Aorta (tissue), 5 donors: ENCODE measurements around the gene CTF1. TPM values are rescaled to one million over a fixed set of nuclear protein-coding genes. Genes with fewer than 3 reads are reported as not detected.
"Not testable (repeated sequence)": the region's sequence is repeated elsewhere in the genome, so short reads cannot be mapped to it uniquely, and the experiment has no call there.

Experiments
- ATAC-seq: fragments of 200-7000 bp; cut with Tn5 transposase; one replicate; pipeline ENCODE4 v1.9.1; 2022; ENCODE audit warnings: moderate library complexity; ENCODE audit not compliant: low FRiP score
- DNase-seq, 2 donors: peaks; one replicate each; pipeline ENCODE4 v3.0.0-alpha.2; 2020
- H3K27ac ChIP-seq, 2 donors: one replicate each; pipeline ENCODE4 v1.5.1; 2013; ENCODE audit warnings: low read length in 2 of 2, mild to moderate bottlenecking in 2 of 2, moderate library complexity in 2 of 2, control low read depth in 1 of 2, inconsistent platforms in 1 of 2, low read depth in 1 of 2
- H3K27me3 ChIP-seq, 2 donors: one replicate each; pipeline ENCODE4 v1.6.1; 2013; ENCODE audit warnings: control low read depth in 1 of 2, low read length in 1 of 2, mild to moderate bottlenecking in 1 of 2, moderate library complexity in 1 of 2; ENCODE audit not compliant: insufficient read depth in 2 of 2, control insufficient read depth in 1 of 2
- H3K36me3 ChIP-seq, 2 donors: one replicate each; pipeline ENCODE4 v1.6.1; 2013; ENCODE audit warnings: control low read depth in 1 of 2, low read length in 1 of 2, mild to moderate bottlenecking in 1 of 2; ENCODE audit not compliant: insufficient read depth in 2 of 2, control insufficient read depth in 1 of 2
- H3K4me1 ChIP-seq, 2 donors: one replicate each; pipeline ENCODE4 v1.6.1; 2013; ENCODE audit warnings: low read length in 2 of 2, control low read depth in 1 of 2, mild to moderate bottlenecking in 1 of 2, moderate library complexity in 1 of 2; ENCODE audit not compliant: insufficient read depth in 2 of 2, control insufficient read depth in 1 of 2
- H3K4me3 ChIP-seq, 2 donors: one replicate each; pipeline ENCODE4 v1.5.1; 2013; ENCODE audit warnings: low read length in 2 of 2, control low read depth in 1 of 2, mild to moderate bottlenecking in 1 of 2
- H3K9me3 ChIP-seq: one replicate; pipeline ENCODE4 v1.6.1; 2013; ENCODE audit warnings: mild to moderate bottlenecking, low read length; ENCODE audit not compliant: control insufficient read depth
- WGBS, 2 donors: extraction: QIAGEN DNeasy Blood & Tissue Kit; methylation state at CpG; one replicate each; pipeline ENCODE4 v1.1.7; 2013; 5-methylcytosine and 5-hydroxymethylcytosine counted together
- intact Hi-C, 2 donors: fragments of 100-400 bp; cut with DNase I; formaldehyde crosslinking; loops; one replicate each; pipeline versions ENCODE4 v1.14.2 to v1.15.0; 2022
- polyA plus RNA-seq, 2 donors: library from polyadenylated mRNA; stranded (reverse); fragments of 200-250 nt; gene quantifications; one replicate each; pipeline ENCODE4 v1.2.3, GENCODE V29; 2013
- total RNA-seq, 2 donors: library from RNA; stranded (reverse); fragmentation: NEBNext Ultra II Directional; extraction: Animal tissue kit (Norgen Biotek cat#: 25700); gene quantifications; one replicate each; pipeline ENCODE4 v1.2.1, GENCODE V29; 2021
- donor health status: healthy with polysubstance abuse.
- donor health status: Bipolar disorder and iron deficiency.
- donor health status: DM: no; HTN: no; CAD: no.
- donor health status: DM: no; HTN: no; CAD: no.
- donor health status: DM: yes; HTN: yes; CAD: no.

CTF1 gene
- total and polyA plus RNA-seq, 4 donors = 6.2 to 7.9 (median 6.8) TPM

GRCh38 chr16:30882429-30883310, 13.7 kb upstream of the CTF1 start:
- no peak overlapping the region for H3K4me3 ChIP-seq
- 70 to 76% methylated on average over 4 of the region's 4 CpGs for WGBS, 2 donors
- DNase-seq = no peak
- no peaks in the 10 kb centered on the region for H3K4me1 ChIP-seq
- intact Hi-C loops = no loop called here
- H3K9me3 ChIP-seq = no peaks in the 10 kb centered on the region
- no peaks in the 10 kb centered on the region for H3K36me3 ChIP-seq
- H3K27ac ChIP-seq = no peak overlapping the region
- ATAC-seq = no peak
- no peaks in the 10 kb centered on the region for H3K27me3 ChIP-seq

- Histone ChIP-seq H3K9me3 (no peaks in the 10 kb centered on the region), H3K27ac (no peak overlapping the region), H3K4me3 (no peak overlapping the region), H3K4me1 (no peaks in the 10 kb centered on the region), H3K27me3 (no peaks in the 10 kb centered on the region), H3K36me3 (peaks cover 0 to 5% of the 10 kb centered on the region in 2 donors)
- no peak for DNase-seq
- 88 to 94% methylated on average over 3 of the region's 3 CpGs for WGBS, 2 donors
- intact Hi-C loops = no loop called here
- ATAC-seq = no peak
Measured at GRCh38 chr16:30884760-30885159, 11.7 kb upstream of the CTF1 start.

DNA sequence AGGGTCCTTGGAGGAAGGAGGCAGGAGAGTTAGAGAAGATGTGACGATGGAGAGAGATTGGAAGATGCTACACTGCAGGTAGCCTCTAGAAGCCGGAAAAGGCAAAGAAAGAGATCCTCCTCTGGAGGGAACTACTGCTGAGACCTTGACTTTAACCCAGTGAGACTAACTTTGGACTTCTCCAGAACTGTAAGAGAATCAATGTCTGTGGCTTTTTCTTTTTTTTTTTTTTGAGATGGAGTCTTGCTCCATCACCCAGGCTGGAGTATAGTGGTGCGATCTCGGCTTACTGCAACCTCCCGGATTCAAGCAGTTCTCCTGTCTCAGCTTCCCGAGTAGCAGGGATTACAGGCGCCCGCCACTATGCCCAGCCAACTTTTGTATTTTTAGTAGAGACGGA, 11.2 kb upstream of the CTF1 start:
- intact Hi-C loops = no loop called here
- no peak overlapping the region for H3K27ac ChIP-seq
- H3K27me3 ChIP-seq = no peaks in the 10 kb centered on the region
- ATAC-seq = no peak
- peaks cover 0 to 5% of the 10 kb centered on the region in 2 donors for H3K36me3 ChIP-seq
- no peak for DNase-seq
- no peaks in the 10 kb centered on the region for H3K4me1 ChIP-seq
- WGBS, 2 donors = 87 to 89% methylated on average over 9 of the region's 9 CpGs
- H3K4me3 ChIP-seq = no peak overlapping the region
- no peaks in the 10 kb centered on the region for H3K9me3 ChIP-seq

DNA sequence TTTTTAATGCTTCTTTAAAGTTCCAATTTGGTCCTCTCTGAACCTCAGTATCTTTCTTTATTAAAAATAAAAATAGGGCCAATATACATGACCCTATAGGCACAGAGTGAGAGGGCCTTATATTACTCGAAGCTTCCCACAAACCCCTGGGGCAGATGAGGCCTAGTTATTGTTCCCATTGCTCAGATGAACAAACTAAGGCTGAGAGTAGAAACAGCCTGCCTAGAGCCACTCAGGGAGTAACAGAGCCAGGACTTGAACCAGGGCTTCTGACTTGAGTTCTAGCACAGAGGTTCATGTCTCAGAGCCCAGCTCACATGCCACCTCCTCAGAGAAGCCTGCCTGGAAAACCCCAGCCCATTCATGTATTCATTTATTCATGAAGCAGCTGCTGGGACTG, 10.3 kb upstream of the CTF1 start:
- H3K9me3 ChIP-seq = no peaks in the 10 kb centered on the region
- H3K4me3 ChIP-seq = no peak overlapping the region
- H3K27me3 ChIP-seq = no peaks in the 10 kb centered on the region
- DNase-seq (no peak), ATAC-seq (no peak)
- no peak overlapping the region for H3K27ac ChIP-seq
- 91 to 98% methylated on average over 1 of the region's 1 CpG for WGBS, 2 donors
- H3K4me1 ChIP-seq = no peaks in the 10 kb centered on the region
- intact Hi-C loops = no loop called here
- peaks cover 0 to 5% of the 10 kb centered on the region in 2 donors for H3K36me3 ChIP-seq

DNA sequence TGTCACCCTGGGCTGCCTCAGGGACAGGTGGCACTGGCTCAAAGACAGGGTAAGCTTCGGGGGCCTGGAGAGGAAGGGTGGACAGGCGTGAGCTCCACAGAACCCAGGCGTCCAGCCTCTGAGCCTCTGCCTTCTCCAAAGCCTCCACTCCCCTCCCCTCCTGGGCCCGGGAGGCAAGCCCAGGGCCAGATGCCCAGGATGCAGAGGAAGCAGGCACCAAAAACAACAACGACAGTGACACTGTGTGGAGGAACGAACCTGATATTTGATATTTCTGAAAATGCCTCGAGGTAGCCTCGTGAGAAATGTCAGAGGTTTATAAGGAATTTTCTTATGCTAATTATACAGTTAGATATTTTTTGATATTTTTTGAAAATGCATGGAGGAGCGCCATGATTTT, 8.5 kb upstream of the CTF1 start:
- Histone ChIP-seq H3K4me3 (no peak overlapping the region), H3K27me3 (no peaks in the 10 kb centered on the region), H3K36me3 (peaks cover 0 to 5% of the 10 kb centered on the region in 2 donors), H3K27ac (no peak overlapping the region), H3K4me1 (no peaks in the 10 kb centered on the region), H3K9me3 (no peaks in the 10 kb centered on the region)
- DNase-seq = no peak
- ATAC-seq = no peak
- intact Hi-C loops = no loop called here
- 78 to 80% methylated on average over 9 of the region's 9 CpGs for WGBS, 2 donors

DNA sequence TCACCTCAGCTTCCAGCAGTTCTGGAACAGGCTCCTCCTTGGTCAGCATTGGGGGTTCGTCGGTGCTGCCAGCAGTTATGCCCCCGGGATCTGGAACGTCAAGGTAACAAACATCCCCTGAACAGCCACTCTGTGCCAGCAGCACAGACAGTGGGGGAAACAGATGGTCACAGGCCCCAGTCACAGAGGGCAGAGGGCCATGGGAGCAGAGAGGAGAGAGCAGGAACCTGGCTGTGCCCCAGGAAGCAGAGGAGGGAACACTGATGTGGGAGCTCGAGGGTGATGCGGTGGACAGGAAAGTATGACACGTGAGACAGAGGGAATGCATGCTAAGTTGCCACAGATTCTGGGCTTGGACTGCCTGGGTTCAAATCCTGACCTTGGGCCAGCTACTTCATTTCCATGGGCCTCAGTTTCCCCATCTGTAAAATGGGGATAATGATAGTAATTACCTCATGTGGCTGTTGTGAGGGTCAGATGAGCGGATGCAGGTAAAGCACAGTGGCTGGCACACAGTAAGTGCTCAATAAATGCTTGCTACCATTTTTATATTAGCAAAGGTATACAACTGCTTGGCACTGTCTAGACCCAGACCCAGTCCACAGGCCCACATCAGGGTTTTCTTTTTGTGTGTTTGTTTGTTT, 7.4 kb upstream of the CTF1 start:
- no peaks in the 10 kb centered on the region for H3K9me3 ChIP-seq
- WGBS, 2 donors = 79 to 82% methylated on average over 8 of the region's 8 CpGs
- H3K27ac ChIP-seq = no peak overlapping the region
- peaks cover 0 to 5% of the 10 kb centered on the region in 2 donors for H3K36me3 ChIP-seq
- intact Hi-C loops = no loop called here
- H3K4me1 ChIP-seq = no peaks in the 10 kb centered on the region
- no peaks in the 10 kb centered on the region for H3K27me3 ChIP-seq
- ATAC-seq = no peak
- H3K4me3 ChIP-seq = no peak overlapping the region
- DNase-seq = no peak

GRCh38 chr16:30889721-30890120, 6.7 kb upstream of the CTF1 start:
- H3K9me3 ChIP-seq = no peaks in the 10 kb centered on the region
- H3K4me3 ChIP-seq = no peak overlapping the region
- H3K27ac ChIP-seq = no peak overlapping the region
- peaks cover 0 to 5% of the 10 kb centered on the region in 2 donors for H3K36me3 ChIP-seq
- DNase-seq (no peak), ATAC-seq (no peak)
- H3K4me1 ChIP-seq = no peaks in the 10 kb centered on the region
- intact Hi-C loops = no loop called here
- no peaks in the 10 kb centered on the region for H3K27me3 ChIP-seq
- WGBS, 2 donors = 47 to 54% methylated on average over 5 of the region's 5 CpGs

DNA sequence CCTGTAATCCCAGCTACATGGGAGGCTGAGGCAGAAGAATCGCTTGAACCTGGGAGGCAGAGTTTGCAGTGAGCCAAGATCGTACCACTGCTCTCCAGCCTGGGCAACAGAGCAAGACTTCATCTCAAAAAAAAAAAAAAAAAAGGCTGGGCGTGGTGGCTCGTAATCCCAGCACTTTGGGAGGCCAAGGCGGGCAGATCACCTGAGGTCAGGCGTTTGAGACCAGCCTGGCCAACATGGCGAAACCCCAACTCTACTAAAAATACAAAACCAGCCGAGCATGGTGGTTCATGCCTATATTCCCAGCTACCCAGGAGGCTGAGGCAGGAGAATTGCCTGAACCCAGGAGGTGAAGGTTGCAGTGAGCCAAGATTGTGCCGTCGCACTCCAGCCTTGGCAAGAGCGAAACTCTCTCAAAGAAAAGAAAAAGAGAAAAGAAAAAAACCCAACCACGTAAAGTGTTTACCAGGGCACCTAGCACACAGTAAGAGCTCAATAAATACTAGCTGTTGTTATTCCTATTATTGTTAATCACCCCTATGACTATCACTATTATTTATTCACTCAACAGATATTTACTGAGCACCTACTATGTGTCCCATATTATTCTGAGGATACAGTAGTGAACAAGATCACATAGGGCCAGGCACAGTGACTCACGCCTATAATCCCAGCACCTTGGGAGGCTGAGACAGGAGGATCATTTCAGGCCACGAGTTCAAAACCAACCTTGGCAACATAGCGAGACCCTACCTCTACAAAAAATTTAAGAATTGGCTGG, 5.2 kb upstream of the CTF1 start:
- H3K4me1 ChIP-seq, ATAC-seq, H3K36me3 ChIP-seq, H3K9me3 ChIP-seq, H3K27ac ChIP-seq, H3K4me3 ChIP-seq, DNase-seq, intact Hi-C loops, H3K27me3 ChIP-seq: not testable (repeated sequence)
- WGBS, 2 donors = 88 to 90% methylated on average over 15 of the region's 15 CpGs
